ENCODE data around the gene ZNF407.

The ZNF407 gene

GRCh38 chr18:75051757-75052156, 454.1 kb downstream of the ZNF407 start:
- ATAC-seq = no peak
- TF ChIP-seq RARB (CRISPR knock-in tag; IDR thresholded peaks at IDR 0.05) = no peak
- no peak for TF ChIP-seq CSDC2 (CRISPR knock-in tag; IDR thresholded peaks at IDR 0.05)
- TF ChIP-seq ZFP30 (CRISPR knock-in tag; IDR thresholded peaks at IDR 0.05) = no peak
- no peak for TF ChIP-seq BACH2 (CRISPR knock-in tag; IDR thresholded peaks at IDR 0.05; ENCODE audit: borderline replicate concordance)
- TF ChIP-seq CSRNP3 (CRISPR knock-in tag; IDR thresholded peaks at IDR 0.05) = no peak
- TF ChIP-seq GLIS3 (CRISPR knock-in tag; IDR thresholded peaks at IDR 0.05) = no peak
- no peak for TF ChIP-seq ZC3H10 (CRISPR knock-in tag; IDR thresholded peaks at IDR 0.05)
- no peak for TF ChIP-seq TCF4 (CRISPR knock-in tag; IDR thresholded peaks at IDR 0.05; ENCODE audit: borderline replicate concordance)
- TF ChIP-seq, protein P1, sequence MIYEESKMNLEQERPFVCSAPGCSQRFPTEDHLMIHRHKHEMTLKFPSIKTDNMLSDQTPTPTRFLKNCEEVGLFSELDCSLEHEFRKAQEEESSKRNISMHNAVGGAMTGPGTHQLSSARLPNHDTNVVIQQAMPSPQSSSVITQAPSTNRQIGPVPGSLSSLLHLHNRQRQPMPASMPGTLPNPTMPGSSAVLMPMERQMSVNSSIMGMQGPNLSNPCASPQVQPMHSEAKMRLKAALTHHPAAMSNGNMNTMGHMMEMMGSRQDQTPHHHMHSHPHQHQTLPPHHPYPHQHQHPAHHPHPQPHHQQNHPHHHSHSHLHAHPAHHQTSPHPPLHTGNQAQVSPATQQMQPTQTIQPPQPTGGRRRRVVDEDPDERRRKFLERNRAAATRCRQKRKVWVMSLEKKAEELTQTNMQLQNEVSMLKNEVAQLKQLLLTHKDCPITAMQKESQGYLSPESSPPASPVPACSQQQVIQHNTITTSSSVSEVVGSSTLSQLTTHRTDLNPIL (CRISPR knock-in tag; IDR thresholded peaks at IDR 0.05; ENCODE audit: low read depth) = no peak
- TF ChIP-seq ISL1 (CRISPR knock-in tag; IDR thresholded peaks at IDR 0.05) = no peak
- TF ChIP-seq ARNTL (CRISPR knock-in tag; IDR thresholded peaks at IDR 0.05; ENCODE audit: borderline replicate concordance, low read depth) = no peak
- TF ChIP-seq, protein P2, sequence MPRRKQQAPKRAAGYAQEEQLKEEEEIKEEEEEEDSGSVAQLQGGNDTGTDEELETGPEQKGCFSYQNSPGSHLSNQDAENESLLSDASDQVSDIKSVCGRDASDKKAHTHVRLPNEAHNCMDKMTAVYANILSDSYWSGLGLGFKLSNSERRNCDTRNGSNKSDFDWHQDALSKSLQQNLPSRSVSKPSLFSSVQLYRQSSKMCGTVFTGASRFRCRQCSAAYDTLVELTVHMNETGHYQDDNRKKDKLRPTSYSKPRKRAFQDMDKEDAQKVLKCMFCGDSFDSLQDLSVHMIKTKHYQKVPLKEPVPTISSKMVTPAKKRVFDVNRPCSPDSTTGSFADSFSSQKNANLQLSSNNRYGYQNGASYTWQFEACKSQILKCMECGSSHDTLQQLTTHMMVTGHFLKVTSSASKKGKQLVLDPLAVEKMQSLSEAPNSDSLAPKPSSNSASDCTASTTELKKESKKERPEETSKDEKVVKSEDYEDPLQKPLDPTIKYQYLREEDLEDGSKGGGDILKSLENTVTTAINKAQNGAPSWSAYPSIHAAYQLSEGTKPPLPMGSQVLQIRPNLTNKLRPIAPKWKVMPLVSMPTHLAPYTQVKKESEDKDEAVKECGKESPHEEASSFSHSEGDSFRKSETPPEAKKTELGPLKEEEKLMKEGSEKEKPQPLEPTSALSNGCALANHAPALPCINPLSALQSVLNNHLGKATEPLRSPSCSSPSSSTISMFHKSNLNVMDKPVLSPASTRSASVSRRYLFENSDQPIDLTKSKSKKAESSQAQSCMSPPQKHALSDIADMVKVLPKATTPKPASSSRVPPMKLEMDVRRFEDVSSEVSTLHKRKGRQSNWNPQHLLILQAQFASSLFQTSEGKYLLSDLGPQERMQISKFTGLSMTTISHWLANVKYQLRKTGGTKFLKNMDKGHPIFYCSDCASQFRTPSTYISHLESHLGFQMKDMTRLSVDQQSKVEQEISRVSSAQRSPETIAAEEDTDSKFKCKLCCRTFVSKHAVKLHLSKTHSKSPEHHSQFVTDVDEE (CRISPR knock-in tag; IDR thresholded peaks at IDR 0.05) = no peak
- TF ChIP-seq, protein P3, sequence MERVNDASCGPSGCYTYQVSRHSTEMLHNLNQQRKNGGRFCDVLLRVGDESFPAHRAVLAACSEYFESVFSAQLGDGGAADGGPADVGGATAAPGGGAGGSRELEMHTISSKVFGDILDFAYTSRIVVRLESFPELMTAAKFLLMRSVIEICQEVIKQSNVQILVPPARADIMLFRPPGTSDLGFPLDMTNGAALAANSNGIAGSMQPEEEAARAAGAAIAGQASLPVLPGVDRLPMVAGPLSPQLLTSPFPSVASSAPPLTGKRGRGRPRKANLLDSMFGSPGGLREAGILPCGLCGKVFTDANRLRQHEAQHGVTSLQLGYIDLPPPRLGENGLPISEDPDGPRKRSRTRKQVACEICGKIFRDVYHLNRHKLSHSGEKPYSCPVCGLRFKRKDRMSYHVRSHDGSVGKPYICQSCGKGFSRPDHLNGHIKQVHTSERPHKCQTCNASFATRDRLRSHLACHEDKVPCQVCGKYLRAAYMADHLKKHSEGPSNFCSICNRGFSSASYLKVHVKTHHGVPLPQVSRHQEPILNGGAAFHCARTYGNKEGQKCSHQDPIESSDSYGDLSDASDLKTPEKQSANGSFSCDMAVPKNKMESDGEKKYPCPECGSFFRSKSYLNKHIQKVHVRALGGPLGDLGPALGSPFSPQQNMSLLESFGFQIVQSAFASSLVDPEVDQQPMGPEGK (CRISPR knock-in tag; IDR thresholded peaks at IDR 0.05; ENCODE audit: borderline replicate concordance) = no peak
- no peak for TF ChIP-seq OSR1 (CRISPR knock-in tag; IDR thresholded peaks at IDR 0.05)
- no peak for TF ChIP-seq TOX (CRISPR knock-in tag; IDR thresholded peaks at IDR 0.05; ENCODE audit: borderline replicate concordance)
- no peak for TF ChIP-seq SNAI2 (CRISPR knock-in tag; IDR thresholded peaks at IDR 0.05)
- TF ChIP-seq POU6F1 (CRISPR knock-in tag; IDR thresholded peaks at IDR 0.05; ENCODE audit: borderline replicate concordance, low read depth) = no peak
- TF ChIP-seq ZNF565 (CRISPR knock-in tag; conservative IDR thresholded peaks at IDR 0.05; ENCODE audit: low read depth) = no peak

DNA sequence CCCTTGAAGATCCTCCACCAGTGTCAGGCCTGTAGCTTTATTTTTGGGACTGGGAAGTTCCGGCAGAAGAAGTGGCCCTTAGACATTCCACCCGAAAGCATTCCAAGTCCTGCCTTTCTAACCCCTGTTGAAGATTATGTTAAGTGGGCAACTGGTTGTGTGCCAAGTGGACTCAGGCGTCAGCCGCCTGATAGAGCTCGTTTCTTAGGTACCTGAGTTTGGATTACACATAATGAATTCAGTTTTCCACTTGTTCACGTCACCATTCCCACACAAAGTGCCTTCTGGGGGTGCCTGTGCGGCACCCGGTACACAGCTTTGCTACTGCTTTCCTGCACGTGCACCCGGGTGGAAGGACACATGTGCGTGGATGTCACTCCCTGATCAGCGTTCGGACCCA, 454.8 kb downstream of the ZNF407 start:
- no peak for ATAC-seq
- TF ChIP-seq ZFP30 (CRISPR knock-in tag; IDR thresholded peaks at IDR 0.05) = no peak
- no peak for TF ChIP-seq POU6F1 (CRISPR knock-in tag; IDR thresholded peaks at IDR 0.05; ENCODE audit: borderline replicate concordance, low read depth)
- TF ChIP-seq, protein P3 (CRISPR knock-in tag; IDR thresholded peaks at IDR 0.05; ENCODE audit: borderline replicate concordance) = no peak
- no peak for TF ChIP-seq CSRNP3 (CRISPR knock-in tag; IDR thresholded peaks at IDR 0.05)
- TF ChIP-seq ZNF70 (CRISPR knock-in tag; IDR thresholded peaks at IDR 0.05) = no peak
- no peak for TF ChIP-seq RARB (CRISPR knock-in tag; IDR thresholded peaks at IDR 0.05)
- no peak for TF ChIP-seq ZNF565 (CRISPR knock-in tag; conservative IDR thresholded peaks at IDR 0.05; ENCODE audit: low read depth)
- no peak for TF ChIP-seq TCF4 (CRISPR knock-in tag; IDR thresholded peaks at IDR 0.05; ENCODE audit: borderline replicate concordance)
- TF ChIP-seq TOX (CRISPR knock-in tag; IDR thresholded peaks at IDR 0.05; ENCODE audit: borderline replicate concordance) = no peak
- TF ChIP-seq PPARA (CRISPR knock-in tag; IDR thresholded peaks at IDR 0.05; ENCODE audit: borderline replicate concordance) = no peak
- no peak for TF ChIP-seq ZC3H10 (CRISPR knock-in tag; IDR thresholded peaks at IDR 0.05)
- no peak for TF ChIP-seq ESRRG (CRISPR knock-in tag; IDR thresholded peaks at IDR 0.05)
- TF ChIP-seq GLIS3 (CRISPR knock-in tag; IDR thresholded peaks at IDR 0.05) = no peak
- no peak for TF ChIP-seq ISL1 (CRISPR knock-in tag; IDR thresholded peaks at IDR 0.05)
- TF ChIP-seq, protein P2 (CRISPR knock-in tag; IDR thresholded peaks at IDR 0.05) = no peak
